SK-N-MC (cell line): ENCODE data around the gene HSP90AB1.
A peak's percentile ranks its signal among the peaks of the same experiment; 100 is the strongest.

Experiments used
- DNase-seq: peaks from one replicate; pipeline ENCODE4 v3.0.0-alpha.2; 2011; ENCODE audit warnings: low read depth, low spot score
- H3K27ac ChIP-seq: fragments of 200-600 bp; sonication (generic); 2 replicates; pipeline ENCODE4 v1.5.1; 2016; ENCODE audit warnings: mixed run types
- H3K36me3 ChIP-seq: fragments of 200-600 bp; sonication (generic); 2 replicates; pipeline ENCODE4 v1.6.1; 2017; ENCODE audit warnings: antibody characterized with exemption, low read length, mixed read lengths; ENCODE audit not compliant: insufficient read depth
- H3K4me3 ChIP-seq: fragments of 200-600 bp; sonication (generic); 2 replicates; pipeline ENCODE4 v1.5.1; 2016
- H3K9ac ChIP-seq: fragments of 200-600 bp; sonication (generic); 2 replicates; pipeline ENCODE4 v1.8.0; 2017; ENCODE audit warnings: mixed run types, mixed read lengths; ENCODE audit not compliant: insufficient read length
- H3K9me3 ChIP-seq: fragments of 200-600 bp; sonication (generic); 2 replicates; pipeline ENCODE4 v1.6.1; 2017; ENCODE audit warnings: low read depth, mild to moderate bottlenecking, antibody characterized with exemption, low read length, moderate library complexity, mixed read lengths
- EZH2 ChIP-seq: fragments of 200-600 bp; sonication (generic); IDR thresholded peaks from one replicate; pipeline ENCODE4 v1.6.1; 2017; ENCODE audit warnings: antibody characterized with exemption
- FOXP2 ChIP-seq: optimal IDR thresholded peaks from 2 replicates; pipeline ENCODE3; 2011; ENCODE audit warnings: mild to moderate bottlenecking, moderate library complexity; ENCODE audit not compliant: insufficient read depth; ENCODE audit errors: extremely low read length, control extremely low read depth
- POLR2AphosphoS5 ChIP-seq: IDR thresholded peaks from 2 replicates; pipeline ENCODE4 v1.6.1; 2012; ENCODE audit warnings: mild to moderate bottlenecking, low read depth, low read length, borderline replicate concordance

Gene HSP90AB1

GRCh38 chr6:44220913-44221290, 26.0 kb upstream of the HSP90AB1 start:
- H3K36me3 ChIP-seq = no peaks in the 10 kb centered on the region
- no peak for TF ChIP-seq EZH2
- no peak for TF ChIP-seq FOXP2
- TF ChIP-seq POLR2AphosphoS5 = no peak
- no peak overlapping the region for H3K9ac ChIP-seq
- no peaks in the 10 kb centered on the region for H3K9me3 ChIP-seq
- H3K27ac ChIP-seq = peak overlapping the region; percentile 75
- DNase-seq = no peak
- no peak overlapping the region for H3K4me3 ChIP-seq

- Histone ChIP-seq H3K36me3 (no peaks in the 10 kb centered on the region), H3K9me3 (no peaks in the 10 kb centered on the region), H3K4me3 (peak overlapping the region; percentile 12; the same call in 1 of the 2 replicates), H3K9ac (peak overlapping the region; percentile 37), H3K27ac (peak overlapping the region; percentile 75)
- no peak for DNase-seq
- TF ChIP-seq POLR2AphosphoS5 (no peak), EZH2 (no peak), FOXP2 (no peak)
Measured at GRCh38 chr6:44221291-44221960, 25.5 kb upstream of the HSP90AB1 start.

GRCh38 chr6:44221961-44222335, 25.0 kb upstream of the HSP90AB1 start:
- TF ChIP-seq POLR2AphosphoS5 (no peak), EZH2 (no peak), FOXP2 (no peak)
- Histone ChIP-seq H3K9ac (no peak overlapping the region), H3K36me3 (no peaks in the 10 kb centered on the region), H3K27ac (peak overlapping the region; percentile 75), H3K4me3 (peak overlapping the region; percentile 12; the same call in 1 of the 2 replicates), H3K9me3 (no peaks in the 10 kb centered on the region)
- DNase-seq = no peak

GRCh38 chr6:44222486-44223318, 24.2 kb upstream of the HSP90AB1 start:
- no peaks in the 10 kb centered on the region for H3K9me3 ChIP-seq
- no peak for DNase-seq
- peak overlapping the region; percentile 60; the same call in 1 of the 2 replicates for H3K27ac ChIP-seq
- no peak; the same call in 1 of the 2 replicates for TF ChIP-seq POLR2AphosphoS5
- TF ChIP-seq EZH2 = no peak
- no peak for TF ChIP-seq FOXP2
- peak overlapping the region; percentile 86 for H3K4me3 ChIP-seq
- peak overlapping the region; percentile 57 for H3K9ac ChIP-seq
- H3K36me3 ChIP-seq = no peaks in the 10 kb centered on the region; the same call in 1 of the 2 replicates

- peak within 1 kb of the TSS; percentile 60; the same call in 1 of the 2 replicates for H3K27ac ChIP-seq
- TF ChIP-seq POLR2AphosphoS5 = peak; percentile 87
- TF ChIP-seq EZH2 = no peak
- peak within 1 kb of the TSS; percentile 86 for H3K4me3 ChIP-seq
- H3K9ac ChIP-seq = peak within 1 kb of the TSS; percentile 65
- no peak for DNase-seq
- H3K36me3 ChIP-seq = peaks cover 4% of the 10 kb centered on the region; the same call in 1 of the 2 replicates
- H3K9me3 ChIP-seq = no peaks in the 10 kb centered on the region
Measured at GRCh38 chr6:44223319-44224028, 23.4 kb upstream of the HSP90AB1 start, which contains the start of gene SLC29A1. TSS of gene SLC29A1 (plus strand) at chr6:44223595. CDS start at chr6:44227314, 3,719 bp downstream.

GRCh38 chr6:44224029-44224964, 22.6 kb upstream of the HSP90AB1 start:
- TF ChIP-seq EZH2 (no peak), FOXP2 (no peak), POLR2AphosphoS5 (no peak; the same call in 1 of the 2 replicates)
- H3K36me3 ChIP-seq = peaks cover 12% of the 10 kb centered on the region; the same call in 1 of the 2 replicates
- no peak for DNase-seq

GRCh38 chr6:44224965-44225305, 22.0 kb upstream of the HSP90AB1 start:
- no peaks in the 10 kb centered on the region for H3K9me3 ChIP-seq
- no peak for TF ChIP-seq EZH2
- H3K36me3 ChIP-seq = peaks cover 18% of the 10 kb centered on the region; the same call in 1 of the 2 replicates
- DNase-seq = no peak
- H3K4me3 ChIP-seq = peak overlapping the region; percentile 86
- no peak overlapping the region for H3K27ac ChIP-seq
- peak overlapping the region; percentile 65 for H3K9ac ChIP-seq

More at GRCh38 chr6:44224029-44224964, 22.6 kb upstream of the HSP90AB1 start:
- Histone ChIP-seq H3K4me3 (peak overlapping the region; percentile 86), H3K27ac (no peak overlapping the region), H3K9ac (peak overlapping the region; percentile 65), H3K9me3 (no peaks in the 10 kb centered on the region)
